Caco-2 (cell line): ENCODE data around the gene HORMAD2. TPM values are rescaled to one million over a fixed set of nuclear protein-coding genes. Genes with fewer than 3 reads are reported as not detected.

Source experiments
- BruUV-seq: library from RNA; stranded (reverse); fragments of 400-500 nt; replicated peaks from 2 replicates; lab custom pipeline; 2021; lab: Mats Ljungman, UMichigan
- CTCF ChIA-PET: fragments of 300-600 bp; sonication (Branson Sonifier 250); formaldehyde crosslinking; loops from one replicate; lab custom pipeline; 2022; ENCODE audit warnings: antibody characterized with exemption; lab: Charles Lee
- POLR2A ChIA-PET: fragments of 300-600 bp; sonication (Branson Sonifier 250); formaldehyde crosslinking; loops from one replicate; lab custom pipeline; 2022; ENCODE audit warnings: antibody characterized with exemption; lab: Charles Lee
- DNase-seq, 2 experiments: peaks; one replicate each; pipeline versions ENCODE4 v3.0.0 to v3.0.0-alpha.2; 2020 to 2022
- H3K27me3 ChIP-seq: replicated peaks from 2 replicates; pipeline ENCODE4 v1.6.0; 2011; ENCODE audit warnings: low read length; ENCODE audit not compliant: control insufficient read depth, insufficient read depth
- H3K36me3 ChIP-seq: 2 replicates; pipeline ENCODE4 v1.5.1; 2011; ENCODE audit warnings: low read length; ENCODE audit not compliant: control insufficient read depth, insufficient read depth
- H3K4me1 ChIP-seq: fragments of 250-450 bp; sonication (Bioruptor Pico); 2 replicates; pipeline ENCODE4 v1.5.1; 2020; ENCODE audit warnings: mild to moderate bottlenecking
- H3K4me3 ChIP-seq: 2 replicates; pipeline ENCODE4 v1.5.1; 2011; ENCODE audit warnings: low read depth, mild to moderate bottlenecking, control low read depth, low read length
- H3K9me3 ChIP-seq: fragments of 250-450 bp; sonication (Bioruptor Pico); 2 replicates; pipeline ENCODE4 v1.5.1; 2020; ENCODE audit warnings: mild to moderate bottlenecking, moderate library complexity
- H3K27ac Mint-ChIP-seq: one replicate; pipeline ENCODE4 v1.8.0; 2022; ENCODE audit warnings: mixed read lengths; ENCODE audit not compliant: unreplicated experiment
- H3K27me3 Mint-ChIP-seq: one replicate; pipeline ENCODE4 v1.8.0; 2022; ENCODE audit warnings: mixed read lengths; ENCODE audit not compliant: insufficient read depth, unreplicated experiment
- H3K36me3 Mint-ChIP-seq: one replicate; pipeline ENCODE4 v1.8.0; 2022; ENCODE audit warnings: mild to moderate bottlenecking, mixed read lengths; ENCODE audit not compliant: insufficient read depth, unreplicated experiment
- H3K4me1 Mint-ChIP-seq: one replicate; pipeline ENCODE4 v1.8.0; 2022; ENCODE audit warnings: low read depth, mixed read lengths; ENCODE audit not compliant: unreplicated experiment
- H3K4me3 Mint-ChIP-seq: one replicate; pipeline ENCODE4 v1.8.0; 2022; ENCODE audit warnings: mild to moderate bottlenecking, moderate library complexity, mixed read lengths; ENCODE audit not compliant: unreplicated experiment
- H3K9me3 Mint-ChIP-seq: one replicate; pipeline ENCODE4 v1.8.0; 2022; ENCODE audit warnings: mixed read lengths; ENCODE audit not compliant: unreplicated experiment
- intact Hi-C: fragments of 100-400 bp; cut with micrococcal nuclease; formaldehyde crosslinking; loops from one replicate; pipeline ENCODE4 v1.10.0; 2022; ENCODE audit not compliant: unreplicated experiment
- total RNA-seq: library from RNA; stranded (reverse); gene quantifications from 2 replicates; pipeline ENCODE4 v1.2.3, GENCODE V29; 2022
- TF ChIP-seq, protein P1 (sequence below), 2 experiments: fragments of 200-600 bp in 1 of 2; IDR thresholded peaks; 1 replicate in 1 of 2; 2 replicates in 1 of 2; pipeline versions ENCODE4 v1.5.1 to v1.8.0; 2011 to 2022; ENCODE audit warnings: antibody characterized with exemption in 1 of 2, control low read depth in 1 of 2, inconsistent platforms in 1 of 2, low read depth in 1 of 2, low read length in 1 of 2, mild to moderate bottlenecking in 1 of 2, moderate library complexity in 1 of 2; ENCODE audit not compliant: insufficient read depth in 1 of 2, severe bottlenecking in 1 of 2, unreplicated experiment in 1 of 2

The HORMAD2 gene
- total RNA-seq, 1 experiment from 2014 or later: 3.1 TPM

DNA sequence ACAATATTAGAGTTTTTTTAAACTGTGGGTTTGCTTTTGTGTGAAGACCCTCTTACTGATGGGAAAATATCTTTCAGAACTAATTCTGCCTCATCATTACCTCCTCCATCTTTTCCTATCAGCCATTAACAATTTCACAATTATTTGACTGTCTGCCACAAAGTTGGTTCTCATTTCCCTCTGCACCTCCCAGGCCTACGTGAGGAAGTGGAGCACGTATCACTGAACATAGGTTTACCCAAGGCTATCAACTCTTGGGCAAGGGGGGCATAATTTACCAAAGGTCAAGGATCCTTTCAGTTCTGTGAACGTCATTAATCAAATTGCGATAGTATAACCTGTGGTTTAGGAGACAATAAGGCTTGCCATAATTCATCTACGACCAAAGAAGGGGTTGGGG lies 106.2 kb downstream of the HORMAD2 start:
- peaks cover 11% of the 10 kb centered on the region for H3K4me1 ChIP-seq
- no peak overlapping the region for H3K4me3 ChIP-seq
- Mint-ChIP-seq H3K27me3 (no peaks in the 10 kb centered on the region), H3K36me3 (no peaks in the 10 kb centered on the region), H3K27ac (no peak overlapping the region), H3K4me3 (no peak overlapping the region), H3K9me3 (no peaks in the 10 kb centered on the region), H3K4me1 (peaks cover 16% of the 10 kb centered on the region)
- TF ChIP-seq, protein P1, sequence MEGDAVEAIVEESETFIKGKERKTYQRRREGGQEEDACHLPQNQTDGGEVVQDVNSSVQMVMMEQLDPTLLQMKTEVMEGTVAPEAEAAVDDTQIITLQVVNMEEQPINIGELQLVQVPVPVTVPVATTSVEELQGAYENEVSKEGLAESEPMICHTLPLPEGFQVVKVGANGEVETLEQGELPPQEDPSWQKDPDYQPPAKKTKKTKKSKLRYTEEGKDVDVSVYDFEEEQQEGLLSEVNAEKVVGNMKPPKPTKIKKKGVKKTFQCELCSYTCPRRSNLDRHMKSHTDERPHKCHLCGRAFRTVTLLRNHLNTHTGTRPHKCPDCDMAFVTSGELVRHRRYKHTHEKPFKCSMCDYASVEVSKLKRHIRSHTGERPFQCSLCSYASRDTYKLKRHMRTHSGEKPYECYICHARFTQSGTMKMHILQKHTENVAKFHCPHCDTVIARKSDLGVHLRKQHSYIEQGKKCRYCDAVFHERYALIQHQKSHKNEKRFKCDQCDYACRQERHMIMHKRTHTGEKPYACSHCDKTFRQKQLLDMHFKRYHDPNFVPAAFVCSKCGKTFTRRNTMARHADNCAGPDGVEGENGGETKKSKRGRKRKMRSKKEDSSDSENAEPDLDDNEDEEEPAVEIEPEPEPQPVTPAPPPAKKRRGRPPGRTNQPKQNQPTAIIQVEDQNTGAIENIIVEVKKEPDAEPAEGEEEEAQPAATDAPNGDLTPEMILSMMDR (IDR thresholded peaks at IDR 0.05; ENCODE audit: insufficient read depth in 1 of 2, low read depth in 1 of 2, low read length in 1 of 2, severe bottlenecking in 1 of 2, unreplicated experiment in 1 of 2): no peak
- no peaks in the 10 kb centered on the region for H3K36me3 ChIP-seq
- CTCF ChIA-PET: interaction anchor here (0.6 kb wide), 1 partner anchor 15 kb away, joined by 3 read pairs; no protein-coding TSS in a partner anchor
- BruUV-seq: no TSS peak
- intact Hi-C loops: no loop called here
- POLR2A ChIA-PET: interaction anchor here (0.6 kb wide), 1 partner anchor 102 kb away, joined by 5 read pairs; no protein-coding TSS in a partner anchor
- H3K9me3 ChIP-seq: no peaks in the 10 kb centered on the region
- no peaks in the 10 kb centered on the region for H3K27me3 ChIP-seq
- no peak for DNase-seq

DNA sequence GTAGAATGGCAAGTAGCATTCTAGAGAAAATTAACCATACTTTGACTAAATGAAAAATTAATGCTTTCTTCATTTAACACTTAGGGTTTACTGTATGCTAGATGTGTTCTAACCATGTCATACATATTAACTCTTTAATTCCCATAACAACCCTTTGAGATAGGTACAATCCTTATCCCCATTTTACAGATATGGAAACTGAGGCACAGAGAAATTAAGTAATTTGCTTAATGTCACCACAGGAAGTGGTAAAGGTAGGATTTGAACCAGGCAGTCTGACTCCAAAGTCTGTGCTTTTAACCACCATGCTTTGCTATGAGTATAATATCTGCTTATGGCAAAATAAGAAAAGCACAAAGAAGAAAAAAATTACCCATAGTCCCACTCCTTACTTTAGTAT lies 106.8 kb downstream of the HORMAD2 start:
- CTCF ChIA-PET: no interaction called here
- H3K36me3 ChIP-seq: no peaks in the 10 kb centered on the region

DNA sequence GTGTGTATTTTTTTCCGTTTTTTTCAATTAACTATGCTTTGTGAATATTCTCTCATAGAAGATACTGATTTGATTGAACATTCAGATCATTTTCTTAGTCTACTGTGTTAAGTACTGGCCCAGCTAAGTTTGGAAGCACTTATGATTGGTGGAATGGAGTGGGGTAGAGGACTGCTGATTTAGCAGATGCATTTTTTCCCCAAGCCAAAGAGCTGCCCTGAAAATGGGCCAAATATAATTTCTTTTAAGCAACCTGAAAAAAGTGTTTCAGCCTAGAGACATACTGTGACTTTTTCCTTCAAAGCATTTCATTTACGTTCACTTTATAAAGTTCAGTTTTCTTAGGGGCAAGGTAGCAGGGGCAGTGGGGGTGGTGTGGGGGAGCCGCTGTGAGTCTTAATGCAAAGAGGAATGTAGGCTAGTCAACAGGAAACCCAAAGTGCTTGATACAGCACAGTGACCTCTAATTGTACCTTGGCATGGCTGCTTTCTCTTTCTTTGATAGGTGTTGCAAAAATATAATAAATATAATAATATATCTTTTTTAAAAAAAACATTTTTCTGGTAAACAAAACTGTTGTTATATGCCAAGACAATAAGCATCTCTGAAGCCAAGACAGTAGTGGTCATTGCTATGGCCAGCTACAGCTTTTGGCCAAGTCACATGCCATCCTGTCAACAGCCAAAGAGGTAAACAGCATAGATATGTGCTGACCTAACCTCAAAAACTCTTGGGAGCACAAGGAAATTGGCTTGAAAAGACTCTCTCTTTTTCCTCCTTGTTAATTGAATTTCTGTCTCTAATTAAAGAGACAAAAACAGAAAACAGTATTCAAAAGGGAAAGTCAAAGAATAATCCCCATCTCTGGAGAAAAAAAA lies 107.5 kb downstream of the HORMAD2 start:
- Mint-ChIP-seq H3K36me3 (no peaks in the 10 kb centered on the region), H3K9me3 (no peaks in the 10 kb centered on the region), H3K4me3 (no peak overlapping the region), H3K27ac (no peak overlapping the region), H3K27me3 (no peaks in the 10 kb centered on the region), H3K4me1 (peaks cover 16% of the 10 kb centered on the region)
- no peaks in the 10 kb centered on the region for H3K27me3 ChIP-seq
- no TSS peak for BruUV-seq
- no peak overlapping the region for H3K4me3 ChIP-seq
- no peaks in the 10 kb centered on the region for H3K36me3 ChIP-seq
- intact Hi-C loops: no loop called here
- TF ChIP-seq, protein P1 (IDR thresholded peaks at IDR 0.05; ENCODE audit: insufficient read depth in 1 of 2, low read depth in 1 of 2, low read length in 1 of 2, severe bottlenecking in 1 of 2, unreplicated experiment in 1 of 2): no peak
- CTCF ChIA-PET: no interaction called here
- H3K9me3 ChIP-seq: no peaks in the 10 kb centered on the region
- no peak for DNase-seq
- POLR2A ChIA-PET: no interaction called here
- H3K4me1 ChIP-seq: peaks cover 11% of the 10 kb centered on the region

More for the DNA sequence above, 106.8 kb downstream of the HORMAD2 start:
- Mint-ChIP-seq H3K27ac (no peak overlapping the region), H3K4me3 (no peak overlapping the region), H3K4me1 (peaks cover 16% of the 10 kb centered on the region), H3K9me3 (no peaks in the 10 kb centered on the region), H3K27me3 (no peaks in the 10 kb centered on the region), H3K36me3 (no peaks in the 10 kb centered on the region)
- POLR2A ChIA-PET: no interaction called here
- Histone ChIP-seq H3K4me3 (no peak overlapping the region), H3K9me3 (no peaks in the 10 kb centered on the region), H3K27me3 (no peaks in the 10 kb centered on the region), H3K4me1 (peaks cover 11% of the 10 kb centered on the region)
- TF ChIP-seq, protein P1 (IDR thresholded peaks at IDR 0.05; ENCODE audit: insufficient read depth in 1 of 2, low read depth in 1 of 2, low read length in 1 of 2, severe bottlenecking in 1 of 2, unreplicated experiment in 1 of 2): no peak
- BruUV-seq: no TSS peak
- no peak for DNase-seq
- intact Hi-C loops: no loop called here
